ENCODE data around the gene CARD6.

Gene CARD6

GRCh38 chr5:40909723-40910122 lies 68.6 kb downstream of the CARD6 start:
- H3K4me1 ChIP-seq: no peaks in the 10 kb centered on the region
- in situ Hi-C loops (cut with MboI; ENCODE audit: low sequenced_read_pairs): no loop called here
- no peaks in the 10 kb centered on the region for H3K36me3 ChIP-seq (replicated peaks)
- H3K27me3 ChIP-seq (ENCODE audit: low read depth): peaks cover 4% of the 10 kb centered on the region; the same call in 1 of the 2 replicates
- no peak for DNase-seq (ENCODE audit: low spot score in 2 of 2)
- H3K9me3 ChIP-seq: no peaks in the 10 kb centered on the region
- no peak overlapping the region for H3K4me3 ChIP-seq

Measured in HAP-1 (cell line).